ENCODE data around the gene ALG10B.
A peak's percentile ranks its signal among the peaks of the same experiment; 100 is the strongest.
"Not testable (repeated sequence)": the region's sequence is repeated elsewhere in the genome, so short reads cannot be mapped to it uniquely, and the experiment has no call there.

Gene ALG10B

GRCh38 chr12:38342444-38342843 is 25.9 kb downstream of the ALG10B start:
- Mint-ChIP-seq H3K27me3 (no peaks in the 10 kb centered on the region), H3K36me3 (no peaks in the 10 kb centered on the region), H3K27ac (no peak overlapping the region), H3K4me1 (no peaks in the 10 kb centered on the region), H3K4me3 (no peak overlapping the region), H3K9me3 (peaks cover 16 to 19% of the 10 kb centered on the region in 2 donors)
- DNase-seq (no peak), ATAC-seq (replicated peaks) (no peak)

GRCh38 chr12:38343256-38343655 is 26.7 kb downstream of the ALG10B start:
- H3K27me3 Mint-ChIP-seq; H3K27ac Mint-ChIP-seq; ATAC-seq (replicated peaks); DNase-seq; H3K36me3 Mint-ChIP-seq; H3K4me1 Mint-ChIP-seq; H3K4me3 Mint-ChIP-seq: not testable (repeated sequence)
- peaks cover 21 to 24% of the 10 kb centered on the region in 2 donors for H3K9me3 Mint-ChIP-seq

GRCh38 chr12:38343916-38344315 is 27.3 kb downstream of the ALG10B start:
- DNase-seq; H3K27me3 Mint-ChIP-seq; H3K27ac Mint-ChIP-seq; H3K36me3 Mint-ChIP-seq; H3K4me3 Mint-ChIP-seq; ATAC-seq (replicated peaks): not testable (repeated sequence)
- Mint-ChIP-seq H3K9me3 (peaks cover 21 to 24% of the 10 kb centered on the region in 2 donors), H3K4me1 (peaks cover 6 to 11% of the 10 kb centered on the region in 2 donors)

- no peak overlapping the region for H3K4me3 Mint-ChIP-seq
- DNase-seq (peak; percentile 53), ATAC-seq (replicated peaks) (peak; percentile 99)
- peaks cover 15 to 19% of the 10 kb centered on the region in 2 donors for H3K9me3 Mint-ChIP-seq
- peaks cover 0 to 3% of the 10 kb centered on the region in 2 donors for H3K27me3 Mint-ChIP-seq
- peaks cover 0 to 2% of the 10 kb centered on the region in 2 donors for H3K36me3 Mint-ChIP-seq
- H3K4me1 Mint-ChIP-seq: peaks cover 13 to 32% of the 10 kb centered on the region in 2 donors
- H3K27ac Mint-ChIP-seq: no peak overlapping the region
Observed at GRCh38 chr12:38350342-38351174, 34.0 kb downstream of the ALG10B start.

- peaks cover 15 to 19% of the 10 kb centered on the region in 2 donors for H3K9me3 Mint-ChIP-seq
- DNase-seq; H3K36me3 Mint-ChIP-seq; ATAC-seq (replicated peaks); H3K27me3 Mint-ChIP-seq; H3K4me3 Mint-ChIP-seq: not testable (repeated sequence)
- peak overlapping the region; percentile 20 for H3K27ac Mint-ChIP-seq
- H3K4me1 Mint-ChIP-seq: peaks cover 13 to 32% of the 10 kb centered on the region in 2 donors
Observed at GRCh38 chr12:38351175-38351508, 34.6 kb downstream of the ALG10B start.

- Mint-ChIP-seq H3K27me3 (no peaks in the 10 kb centered on the region), H3K4me1 (no peaks in the 10 kb centered on the region), H3K9me3 (no peaks in the 10 kb centered on the region), H3K4me3 (no peak overlapping the region), H3K27ac (no peak overlapping the region), H3K36me3 (no peaks in the 10 kb centered on the region)
- DNase-seq (no peak), ATAC-seq (replicated peaks) (no peak)
Observed at GRCh38 chr12:38367506-38367905, 50.9 kb downstream of the ALG10B start.

- Mint-ChIP-seq H3K27ac (no peak overlapping the region), H3K9me3 (peaks cover 0 to 3% of the 10 kb centered on the region in 2 donors)
Observed at GRCh38 chr12:38370311-38370710, 53.7 kb downstream of the ALG10B start.

GRCh38 chr12:38373784-38374183 is 57.2 kb downstream of the ALG10B start:
- DNase-seq: no peak
- Mint-ChIP-seq H3K36me3 (no peaks in the 10 kb centered on the region), H3K4me1 (no peaks in the 10 kb centered on the region), H3K27ac (no peak overlapping the region), H3K4me3 (no peak overlapping the region), H3K9me3 (peaks cover 9 to 11% of the 10 kb centered on the region in 2 donors), H3K27me3 (no peaks in the 10 kb centered on the region)
- no peak for ATAC-seq (replicated peaks)

More at GRCh38 chr12:38370311-38370710, 53.7 kb downstream of the ALG10B start:
- no peaks in the 10 kb centered on the region for H3K4me1 Mint-ChIP-seq
- no peak overlapping the region for H3K4me3 Mint-ChIP-seq
- no peaks in the 10 kb centered on the region for H3K36me3 Mint-ChIP-seq
- DNase-seq (no peak), ATAC-seq (replicated peaks) (no peak)
- H3K27me3 Mint-ChIP-seq: no peaks in the 10 kb centered on the region

GRCh38 chr12:38374751-38375150 is 58.2 kb downstream of the ALG10B start:
- peaks cover 14 to 15% of the 10 kb centered on the region in 2 donors for H3K9me3 Mint-ChIP-seq
- no peak for DNase-seq
- no peaks in the 10 kb centered on the region for H3K36me3 Mint-ChIP-seq
- no peaks in the 10 kb centered on the region for H3K4me1 Mint-ChIP-seq
- no peak overlapping the region for H3K27ac Mint-ChIP-seq
- no peaks in the 10 kb centered on the region for H3K27me3 Mint-ChIP-seq
- no peak overlapping the region for H3K4me3 Mint-ChIP-seq
- ATAC-seq (replicated peaks): no peak
